Limb (tissue), 2 donors: Measurements from ENCODE around the gene ENOX1.
"Not testable (repeated sequence)": the region's sequence is repeated elsewhere in the genome, so short reads cannot be mapped to it uniquely, and the experiment has no call there.

Source experiments
- DNase-seq, 2 donors: peaks; one replicate each; pipeline ENCODE4 v3.0.0-alpha.2; 2016; ENCODE audit errors: extremely low spot score in 2 of 2

The ENOX1 gene

GRCh38 chr13:43786766-43787517, at the start of gene ENOX1:
TSS of gene ENOX1 (minus strand) at chr13:43786972.
- peak; percentile 82 to 91 for DNase-seq

- no peak for DNase-seq
Measured at GRCh38 chr13:43835701-43836100, 48.9 kb upstream of the ENOX1 start.

- DNase-seq: no peak
Measured at GRCh38 chr13:43831088-43831487, 44.3 kb upstream of the ENOX1 start.

- no peak for DNase-seq
Measured at GRCh38 chr13:43830497-43830881, 43.7 kb upstream of the ENOX1 start.

GRCh38 chr13:43824656-43825055, 37.9 kb upstream of the ENOX1 start:
- DNase-seq: not testable (repeated sequence)

GRCh38 chr13:43822969-43823368, 36.2 kb upstream of the ENOX1 start:
- DNase-seq: no peak

- no peak for DNase-seq
Measured at GRCh38 chr13:43816401-43816889, 29.7 kb upstream of the ENOX1 start.

- no peak for DNase-seq
Measured at GRCh38 chr13:43815204-43815603, 28.4 kb upstream of the ENOX1 start.

GRCh38 chr13:43808676-43809075, 21.9 kb upstream of the ENOX1 start:
- no peak for DNase-seq

- no peak for DNase-seq
Measured at GRCh38 chr13:43805681-43806128, 18.9 kb upstream of the ENOX1 start.

- no peak for DNase-seq
Measured at GRCh38 chr13:43805071-43805468, 18.3 kb upstream of the ENOX1 start.

- peak in 1 of 2 donors; percentile 84 for DNase-seq
Measured at GRCh38 chr13:43804461-43805070, 17.8 kb upstream of the ENOX1 start.

GRCh38 chr13:43802511-43802910, 15.7 kb upstream of the ENOX1 start:
- no peak for DNase-seq

- no peak for DNase-seq
Measured at GRCh38 chr13:43800828-43801227, 14.1 kb upstream of the ENOX1 start.

- DNase-seq: no peak
Measured at GRCh38 chr13:43799191-43799590, 12.4 kb upstream of the ENOX1 start.

- no peak for DNase-seq
Measured at GRCh38 chr13:43797869-43798268, 11.1 kb upstream of the ENOX1 start.

- DNase-seq: no peak
Measured at GRCh38 chr13:43797159-43797558, 10.4 kb upstream of the ENOX1 start.

GRCh38 chr13:43794416-43794815, 7.6 kb upstream of the ENOX1 start:
- no peak for DNase-seq

GRCh38 chr13:43792076-43792881, 5.5 kb upstream of the ENOX1 start:
- DNase-seq: no peak

- peak; percentile 66 to 67 for DNase-seq
Measured at GRCh38 chr13:43787997-43788396, 1.2 kb upstream of the ENOX1 start.

- DNase-seq: no peak
Measured at GRCh38 chr13:43787518-43787891, 733 bp upstream of the ENOX1 start.

- no peak for DNase-seq
Measured at GRCh38 chr13:43786472-43786765, 353 bp downstream of the ENOX1 start.
